ENCODE measurements around the gene GPX5.
"Not testable (repeated sequence)": the region's sequence is repeated elsewhere in the genome, so short reads cannot be mapped to it uniquely, and the experiment has no call there.

The GPX5 gene

DNA sequence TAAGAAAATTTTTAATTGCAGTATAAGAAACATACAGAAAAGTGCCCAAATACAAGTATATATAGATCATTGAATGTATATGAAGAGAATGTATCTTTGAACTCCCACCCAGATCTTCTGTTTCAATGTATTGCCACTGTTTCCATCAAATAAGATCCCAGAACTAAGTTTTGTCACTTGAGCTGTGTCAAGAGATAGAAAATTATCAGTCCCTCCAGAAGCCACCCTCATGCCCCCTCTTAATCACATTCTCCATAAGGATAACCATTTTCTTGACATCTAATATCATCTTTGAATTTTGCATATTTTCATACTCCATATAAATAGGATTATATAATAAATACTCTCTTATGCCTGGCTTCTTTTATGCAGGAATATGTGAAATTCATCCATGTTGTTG, 20.3 kb downstream of the GPX5 start:
- Histone ChIP-seq H3K4me1 (ENCODE audit: insufficient read depth, low read length, poor library complexity, severe bottlenecking) (no peaks in the 10 kb centered on the region), H3K79me2 (ENCODE audit: insufficient read depth, low read length) (no peaks in the 10 kb centered on the region), H3K9ac (ENCODE audit: low read depth, low read length, poor library complexity, severe bottlenecking) (no peak overlapping the region), H4K20me1 (ENCODE audit: insufficient read depth, low read length, poor library complexity, severe bottlenecking) (no peaks in the 10 kb centered on the region), H3K36me3 (ENCODE audit: insufficient read depth, low read length) (no peaks in the 10 kb centered on the region), H3K9me3 (ENCODE audit: insufficient read depth, low read depth, low read length) (no peaks in the 10 kb centered on the region), H3K27me3 (ENCODE audit: insufficient read depth, low read length, poor library complexity, severe bottlenecking) (no peaks in the 10 kb centered on the region), H3K4me2 (ENCODE audit: low read depth, low read length, poor library complexity, severe bottlenecking) (no peak overlapping the region), H2AFZ (ENCODE audit: low read length) (no peak overlapping the region), H3F3A (ENCODE audit: low read depth) (no peaks in the 10 kb centered on the region), H3K4me3 (ENCODE audit: low read length, poor library complexity, severe bottlenecking) (no peak overlapping the region), H3K9me2 (replicated peaks; ENCODE audit: low read depth, low read length) (no peaks in the 10 kb centered on the region)
- TF ChIP-seq EZH2phosphoT487 (IDR thresholded peaks at IDR 0.05; ENCODE audit: borderline replicate concordance): no peak
- TF ChIP-seq, protein P1, sequence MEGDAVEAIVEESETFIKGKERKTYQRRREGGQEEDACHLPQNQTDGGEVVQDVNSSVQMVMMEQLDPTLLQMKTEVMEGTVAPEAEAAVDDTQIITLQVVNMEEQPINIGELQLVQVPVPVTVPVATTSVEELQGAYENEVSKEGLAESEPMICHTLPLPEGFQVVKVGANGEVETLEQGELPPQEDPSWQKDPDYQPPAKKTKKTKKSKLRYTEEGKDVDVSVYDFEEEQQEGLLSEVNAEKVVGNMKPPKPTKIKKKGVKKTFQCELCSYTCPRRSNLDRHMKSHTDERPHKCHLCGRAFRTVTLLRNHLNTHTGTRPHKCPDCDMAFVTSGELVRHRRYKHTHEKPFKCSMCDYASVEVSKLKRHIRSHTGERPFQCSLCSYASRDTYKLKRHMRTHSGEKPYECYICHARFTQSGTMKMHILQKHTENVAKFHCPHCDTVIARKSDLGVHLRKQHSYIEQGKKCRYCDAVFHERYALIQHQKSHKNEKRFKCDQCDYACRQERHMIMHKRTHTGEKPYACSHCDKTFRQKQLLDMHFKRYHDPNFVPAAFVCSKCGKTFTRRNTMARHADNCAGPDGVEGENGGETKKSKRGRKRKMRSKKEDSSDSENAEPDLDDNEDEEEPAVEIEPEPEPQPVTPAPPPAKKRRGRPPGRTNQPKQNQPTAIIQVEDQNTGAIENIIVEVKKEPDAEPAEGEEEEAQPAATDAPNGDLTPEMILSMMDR (conservative IDR thresholded peaks at IDR 0.05; ENCODE audit: low read length): no peak

DNA sequence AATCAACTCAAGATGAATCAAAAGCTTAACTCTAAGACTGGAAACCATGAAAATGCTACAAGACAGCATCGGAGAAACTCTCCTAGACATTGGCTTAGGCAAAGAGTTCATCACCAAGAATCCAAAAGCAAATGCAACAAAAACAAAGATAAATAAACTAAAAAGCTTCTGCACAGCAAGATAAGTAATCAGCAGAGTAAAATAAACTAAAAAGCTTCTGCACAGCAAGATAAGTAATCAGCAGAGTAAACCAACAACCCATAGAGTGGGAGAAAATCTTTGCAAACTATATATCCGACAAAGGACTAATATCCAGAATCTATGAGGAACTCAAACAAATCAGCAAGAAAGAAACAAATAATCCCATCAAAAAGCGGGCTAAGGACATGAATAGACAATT, 21.3 kb downstream of the GPX5 start:
- H4K20me1 ChIP-seq (ENCODE audit: insufficient read depth, low read length, poor library complexity, severe bottlenecking); H3K9me2 ChIP-seq (replicated peaks; ENCODE audit: low read depth, low read length); H3K79me2 ChIP-seq (ENCODE audit: insufficient read depth, low read length); H3F3A ChIP-seq (ENCODE audit: low read depth); H3K4me3 ChIP-seq (ENCODE audit: low read length, poor library complexity, severe bottlenecking); H3K9ac ChIP-seq (ENCODE audit: low read depth, low read length, poor library complexity, severe bottlenecking); H2AFZ ChIP-seq (ENCODE audit: low read length); H3K4me2 ChIP-seq (ENCODE audit: low read depth, low read length, poor library complexity, severe bottlenecking); H3K36me3 ChIP-seq (ENCODE audit: insufficient read depth, low read length); H3K9me3 ChIP-seq (ENCODE audit: insufficient read depth, low read depth, low read length); H3K27me3 ChIP-seq (ENCODE audit: insufficient read depth, low read length, poor library complexity, severe bottlenecking); H3K4me1 ChIP-seq (ENCODE audit: insufficient read depth, low read length, poor library complexity, severe bottlenecking): not testable (repeated sequence)

DNA sequence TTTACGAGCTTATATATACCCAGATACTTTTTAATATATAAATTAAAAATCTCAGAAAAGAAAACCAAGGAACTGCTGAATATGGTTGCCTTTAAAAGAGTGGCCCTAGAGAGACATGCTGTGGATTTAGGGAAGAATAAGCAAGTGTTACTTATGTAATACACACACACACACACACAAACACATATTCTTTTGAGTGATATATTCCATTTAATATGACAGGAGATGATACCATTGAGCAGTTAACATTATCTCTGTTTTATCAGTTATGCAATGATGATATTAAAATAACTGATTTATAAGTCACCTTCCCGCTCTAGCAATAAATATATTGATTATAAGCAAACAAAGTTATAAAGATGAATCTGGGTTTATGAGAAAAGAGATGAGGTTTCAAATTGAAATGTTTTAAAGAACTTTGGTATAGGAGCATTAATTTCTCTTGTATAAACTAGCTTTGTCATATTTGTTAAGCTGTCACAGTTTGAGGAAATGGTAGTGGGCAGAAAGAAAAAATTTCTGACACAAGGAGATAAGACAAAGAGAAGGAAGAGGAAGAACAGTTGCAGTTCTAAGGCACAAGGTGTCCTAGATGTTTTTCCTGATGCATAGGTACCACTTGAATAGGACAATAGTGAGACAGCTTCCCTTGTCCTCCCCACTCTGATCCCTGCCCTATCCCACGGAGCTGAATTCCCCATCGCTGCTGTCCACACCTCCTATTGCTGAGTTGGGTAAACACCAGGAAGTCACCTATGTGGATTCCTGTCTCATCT, 26.4 kb downstream of the GPX5 start:
- H4K20me1 ChIP-seq (ENCODE audit: insufficient read depth, low read length, poor library complexity, severe bottlenecking): no peaks in the 10 kb centered on the region
- no peak overlapping the region for H3K4me3 ChIP-seq (ENCODE audit: low read length, poor library complexity, severe bottlenecking)
- H3F3A ChIP-seq (ENCODE audit: low read depth): no peaks in the 10 kb centered on the region
- no peaks in the 10 kb centered on the region for H3K36me3 ChIP-seq (ENCODE audit: insufficient read depth, low read length)
- H3K9ac ChIP-seq (ENCODE audit: low read depth, low read length, poor library complexity, severe bottlenecking): no peak overlapping the region
- TF ChIP-seq EZH2phosphoT487 (IDR thresholded peaks at IDR 0.05; ENCODE audit: borderline replicate concordance): no peak
- TF ChIP-seq, protein P1 (conservative IDR thresholded peaks at IDR 0.05; ENCODE audit: low read length): no peak
- no peaks in the 10 kb centered on the region for H3K4me1 ChIP-seq (ENCODE audit: insufficient read depth, low read length, poor library complexity, severe bottlenecking)
- no peaks in the 10 kb centered on the region for H3K27me3 ChIP-seq (ENCODE audit: insufficient read depth, low read length, poor library complexity, severe bottlenecking)
- no peaks in the 10 kb centered on the region for H3K9me3 ChIP-seq (ENCODE audit: insufficient read depth, low read depth, low read length)
- no peaks in the 10 kb centered on the region for H3K9me2 ChIP-seq (replicated peaks; ENCODE audit: low read depth, low read length)
- H3K4me2 ChIP-seq (ENCODE audit: low read depth, low read length, poor library complexity, severe bottlenecking): no peak overlapping the region
- no peaks in the 10 kb centered on the region for H3K79me2 ChIP-seq (ENCODE audit: insufficient read depth, low read length)
- no peak overlapping the region for H2AFZ ChIP-seq (ENCODE audit: low read length)

DNA sequence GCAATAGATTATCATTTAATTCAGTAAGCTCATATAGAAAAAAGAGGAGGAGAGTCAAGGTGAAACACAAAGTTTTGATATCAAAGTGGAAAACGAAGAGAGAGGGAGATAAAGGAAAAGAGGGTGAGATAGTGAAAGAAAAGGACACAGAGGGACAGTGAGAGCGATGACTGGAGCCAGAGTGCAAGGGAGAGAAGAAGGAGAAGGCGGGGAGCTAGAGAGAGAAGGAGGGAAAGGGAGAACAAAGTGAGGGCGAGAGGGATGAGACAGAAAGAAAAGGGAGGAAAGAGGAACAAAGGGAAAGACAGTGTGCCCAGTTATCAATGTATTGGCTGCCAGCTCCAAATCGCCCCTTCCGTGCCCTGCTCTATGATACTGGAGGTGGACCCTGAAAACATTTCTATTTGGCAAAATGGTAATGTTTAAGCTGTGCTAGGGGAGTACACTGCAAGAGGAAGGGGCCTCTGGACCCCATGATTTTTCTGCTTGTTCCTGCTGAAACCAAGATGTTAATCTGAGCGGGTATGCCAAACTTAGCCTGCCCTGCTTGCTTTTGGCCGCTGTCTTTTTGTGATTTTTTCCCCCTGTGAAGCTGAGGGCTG, 27.8 kb downstream of the GPX5 start:
- Histone ChIP-seq H3K9ac (ENCODE audit: low read depth, low read length, poor library complexity, severe bottlenecking) (no peak overlapping the region), H2AFZ (ENCODE audit: low read length) (no peak overlapping the region), H3K36me3 (ENCODE audit: insufficient read depth, low read length) (no peaks in the 10 kb centered on the region), H3K4me2 (ENCODE audit: low read depth, low read length, poor library complexity, severe bottlenecking) (no peak overlapping the region), H3K9me2 (replicated peaks; ENCODE audit: low read depth, low read length) (no peaks in the 10 kb centered on the region), H3K9me3 (ENCODE audit: insufficient read depth, low read depth, low read length) (no peaks in the 10 kb centered on the region), H3K27me3 (ENCODE audit: insufficient read depth, low read length, poor library complexity, severe bottlenecking) (no peaks in the 10 kb centered on the region), H3K4me3 (ENCODE audit: low read length, poor library complexity, severe bottlenecking) (no peak overlapping the region), H4K20me1 (ENCODE audit: insufficient read depth, low read length, poor library complexity, severe bottlenecking) (no peaks in the 10 kb centered on the region), H3K79me2 (ENCODE audit: insufficient read depth, low read length) (no peaks in the 10 kb centered on the region), H3F3A (ENCODE audit: low read depth) (no peaks in the 10 kb centered on the region), H3K4me1 (ENCODE audit: insufficient read depth, low read length, poor library complexity, severe bottlenecking) (no peaks in the 10 kb centered on the region)
- no peak for TF ChIP-seq EZH2phosphoT487 (IDR thresholded peaks at IDR 0.05; ENCODE audit: borderline replicate concordance)
- TF ChIP-seq, protein P1 (conservative IDR thresholded peaks at IDR 0.05; ENCODE audit: low read length): no peak
